ENCODE measurements around the gene HBS1L. TPM values are rescaled to one million over a fixed set of nuclear protein-coding genes. Genes with fewer than 3 reads are reported as not detected.

HBS1L gene
- total RNA-seq, 2 donors from 2014 or later, result 21.3 to 29.0 TPM

DNA sequence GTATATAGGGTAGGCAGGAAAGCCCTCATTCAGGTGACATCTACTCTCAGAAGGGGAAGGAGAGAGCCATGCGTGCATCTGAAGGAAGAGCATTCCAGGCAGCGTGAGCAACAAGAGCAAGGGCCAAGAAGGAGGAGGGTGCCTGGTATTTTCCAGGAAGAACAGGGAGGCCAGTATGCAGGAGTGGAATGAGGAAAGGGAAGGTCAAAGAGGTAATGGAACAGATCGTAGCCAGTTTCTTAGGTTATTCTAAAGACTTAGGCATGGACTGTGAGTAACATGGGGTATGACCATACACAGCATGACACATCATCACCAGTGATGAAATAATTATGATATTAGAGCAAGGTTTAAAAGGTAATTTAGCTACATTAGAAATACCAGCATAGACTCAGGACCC lies 128.8 kb downstream of the HBS1L start:
- H3K36me3 ChIP-seq (replicated peaks in 1 of 2; ENCODE audit: insufficient read depth in 1 of 2, low read depth in 2 of 2), result no peaks in the 10 kb centered on the region
- H3K27ac ChIP-seq, result no peak overlapping the region
- H3K4me1 ChIP-seq, result no peaks in the 10 kb centered on the region
- intact Hi-C loops (cut with DNase I), result no loop called here
- H3K9me3 ChIP-seq, result no peaks in the 10 kb centered on the region
- no peaks in the 10 kb centered on the region for H3K27me3 ChIP-seq
- 88 to 92% methylated on average over 3 of the region's 3 CpGs for WGBS, 2 donors
- H3K4me3 ChIP-seq, result no peak overlapping the region
- TF ChIP-seq POLR2A (IDR thresholded peaks at IDR 0.05) (no peak), CTCF (IDR thresholded peaks at IDR 0.05) (no peak)
- ATAC-seq (no peak), DNase-seq (no peak)

DNA sequence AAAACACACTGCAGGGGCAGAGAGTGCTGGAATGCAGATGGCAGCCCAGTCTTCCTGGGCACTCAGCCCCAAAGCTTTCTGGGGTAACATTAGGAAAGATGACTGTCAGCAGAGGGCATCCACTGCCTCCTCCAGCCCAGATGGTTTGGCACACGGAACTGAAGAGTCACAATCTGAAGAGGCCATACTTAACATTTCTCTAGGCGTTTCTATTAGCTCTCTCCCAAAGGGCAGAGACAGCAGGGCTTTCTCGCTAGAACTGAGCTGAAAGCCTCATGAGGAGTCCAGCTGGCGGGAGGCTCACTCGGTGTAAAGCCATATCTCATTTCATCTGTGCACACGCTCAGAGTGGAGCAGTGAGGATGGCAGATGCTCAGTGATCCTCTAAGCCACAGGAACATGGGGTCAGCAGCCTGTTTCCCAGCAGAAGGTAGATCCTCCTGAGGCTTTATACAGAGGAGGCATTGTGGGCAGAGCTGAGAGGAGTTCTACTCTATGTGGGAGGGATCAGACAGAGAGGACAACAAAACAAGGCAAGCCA lies 132.8 kb downstream of the HBS1L start:
- H3K36me3 ChIP-seq (replicated peaks in 1 of 2; ENCODE audit: insufficient read depth in 1 of 2, low read depth in 2 of 2), result no peaks in the 10 kb centered on the region
- H3K9me3 ChIP-seq, result no peaks in the 10 kb centered on the region
- no peaks in the 10 kb centered on the region for H3K4me1 ChIP-seq
- ATAC-seq (no peak), DNase-seq (no peak)
- TF ChIP-seq CTCF (IDR thresholded peaks at IDR 0.05), result no peak
- no peak for TF ChIP-seq POLR2A (IDR thresholded peaks at IDR 0.05)
- intact Hi-C loops (cut with DNase I), result no loop called here
- WGBS, 2 donors, result 79 to 83% methylated on average over 6 of the region's 6 CpGs
- H3K27ac ChIP-seq, result no peak overlapping the region
- no peak overlapping the region for H3K4me3 ChIP-seq
- no peaks in the 10 kb centered on the region for H3K27me3 ChIP-seq

GRCh38 chr6:134921276-134921675 lies 133.3 kb downstream of the HBS1L start:
- Histone ChIP-seq H3K27me3 (no peaks in the 10 kb centered on the region), H3K27ac (no peak overlapping the region), H3K9me3 (no peaks in the 10 kb centered on the region), H3K4me3 (no peak overlapping the region), H3K36me3 (replicated peaks in 1 of 2; ENCODE audit: insufficient read depth in 1 of 2, low read depth in 2 of 2) (no peaks in the 10 kb centered on the region), H3K4me1 (no peaks in the 10 kb centered on the region)
- WGBS, 2 donors, result 77 to 82% methylated on average over 5 of the region's 5 CpGs
- intact Hi-C loops (cut with DNase I), result no loop called here
- TF ChIP-seq CTCF (IDR thresholded peaks at IDR 0.05) (no peak), POLR2A (IDR thresholded peaks at IDR 0.05) (no peak)
- DNase-seq, result no peak
- ATAC-seq, result no peak

DNA sequence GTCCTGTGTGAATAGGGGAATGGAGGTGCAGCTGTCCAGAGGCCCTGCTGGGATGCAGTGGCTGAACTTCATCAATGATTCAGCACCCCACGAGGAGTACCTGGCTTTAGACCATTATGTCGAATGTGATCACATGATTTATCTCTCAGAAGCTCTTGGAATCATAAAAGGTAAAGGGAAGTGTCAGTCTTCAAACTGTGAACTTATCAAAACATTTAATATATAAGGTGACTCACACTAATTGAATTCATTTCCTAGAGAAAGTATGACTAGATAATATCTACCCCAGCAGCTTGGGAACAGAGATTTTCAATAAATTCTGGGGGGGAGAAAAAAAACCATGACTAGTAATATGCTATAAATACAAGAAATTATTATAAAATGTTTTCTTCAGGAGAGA lies 134.2 kb downstream of the HBS1L start:
- no peak for ATAC-seq
- 43 to 49% methylated on average over 2 of the region's 2 CpGs for WGBS, 2 donors
- TF ChIP-seq CTCF (IDR thresholded peaks at IDR 0.05), result no peak
- no peak for TF ChIP-seq POLR2A (IDR thresholded peaks at IDR 0.05)

GRCh38 chr6:134918418-134918961 lies 136.1 kb downstream of the HBS1L start:
- no peak for ATAC-seq
- no peaks in the 10 kb centered on the region for H3K9me3 ChIP-seq
- WGBS, 2 donors, result 90 to 93% methylated on average over 17 of the region's 17 CpGs
- no peaks in the 10 kb centered on the region for H3K36me3 ChIP-seq (replicated peaks in 1 of 2; ENCODE audit: insufficient read depth in 1 of 2, low read depth in 2 of 2)
- no peaks in the 10 kb centered on the region for H3K27me3 ChIP-seq
- no peak overlapping the region for H3K27ac ChIP-seq
- H3K4me1 ChIP-seq, result no peaks in the 10 kb centered on the region
- intact Hi-C loops (cut with DNase I), result no loop called here
- H3K4me3 ChIP-seq, result no peak overlapping the region
- DNase-seq, result no peak
- TF ChIP-seq CTCF (IDR thresholded peaks at IDR 0.05), result no peak
- TF ChIP-seq POLR2A (IDR thresholded peaks at IDR 0.05), result no peak

More for the DNA sequence above, 134.2 kb downstream of the HBS1L start:
- Histone ChIP-seq H3K27me3 (no peaks in the 10 kb centered on the region), H3K9me3 (no peaks in the 10 kb centered on the region), H3K4me1 (no peaks in the 10 kb centered on the region), H3K27ac (no peak overlapping the region), H3K4me3 (no peak overlapping the region), H3K36me3 (replicated peaks in 1 of 2; ENCODE audit: insufficient read depth in 1 of 2, low read depth in 2 of 2) (no peaks in the 10 kb centered on the region)
- intact Hi-C loops (cut with DNase I), result no loop called here
- DNase-seq, result no peak

Measured in body of pancreas (tissue), 4 donors.